H9 (cell line): Measurements from ENCODE around the gene CRYM. TPM values are rescaled to one million over a fixed set of nuclear protein-coding genes. Genes with fewer than 3 reads are reported as not detected.

Experiments
- DNase-seq: peaks from one replicate; pipeline ENCODE4 v3.0.0-alpha.2; 2017
- H2AFZ ChIP-seq: one replicate; pipeline ENCODE4 v1.6.1; 2013; ENCODE audit warnings: mild to moderate bottlenecking, low read length, control low read depth, moderate library complexity
- H2AK5ac ChIP-seq: 2 replicates; pipeline ENCODE4 v1.6.1; 2013; ENCODE audit warnings: low read length, control low read depth, mixed read lengths; ENCODE audit not compliant: insufficient read length
- H2BK120ac ChIP-seq: one replicate; pipeline ENCODE4 v1.6.1; 2013; ENCODE audit warnings: low read depth, mild to moderate bottlenecking, low read length, control low read depth, inconsistent platforms; ENCODE audit not compliant: poor library complexity, severe bottlenecking
- H2BK12ac ChIP-seq: 2 replicates; pipeline ENCODE4 v1.6.1; 2013; ENCODE audit warnings: low read length, control low read depth, mixed read lengths, low read depth; ENCODE audit not compliant: insufficient read length
- H2BK15ac ChIP-seq: 2 replicates; pipeline ENCODE4 v1.6.1; 2013; ENCODE audit warnings: low read depth, low read length, control low read depth
- H2BK20ac ChIP-seq: one replicate; pipeline ENCODE4 v1.6.1; 2013; ENCODE audit warnings: low read depth, mild to moderate bottlenecking, low read length, control low read depth, inconsistent platforms; ENCODE audit not compliant: poor library complexity, severe bottlenecking
- H2BK5ac ChIP-seq: 2 replicates; pipeline ENCODE4 v1.6.1; 2013; ENCODE audit warnings: low read length, control low read depth, mixed read lengths; ENCODE audit not compliant: insufficient read length
- H3K14ac ChIP-seq: 2 replicates; pipeline ENCODE4 v1.6.1; 2013; ENCODE audit warnings: low read length, control low read depth; ENCODE audit not compliant: insufficient read depth
- H3K18ac ChIP-seq: 2 replicates; pipeline ENCODE4 v1.6.1; 2013; ENCODE audit warnings: low read depth, mild to moderate bottlenecking, mixed read lengths, low read length, control low read depth; ENCODE audit not compliant: insufficient read length
- H3K23ac ChIP-seq: 2 replicates; pipeline ENCODE4 v1.6.1; 2013; ENCODE audit warnings: low read length, control low read depth, mixed read lengths, low read depth; ENCODE audit not compliant: insufficient read length
- H3K23me2 ChIP-seq: 2 replicates; pipeline ENCODE4 v1.6.1; 2013; ENCODE audit warnings: low read depth, mild to moderate bottlenecking, mixed read lengths, low read length, control low read depth; ENCODE audit not compliant: insufficient read length, poor library complexity, severe bottlenecking
- H3K27ac ChIP-seq: 2 replicates; pipeline ENCODE4 v1.5.1; 2013; ENCODE audit warnings: low read length, control low read depth, mixed read lengths, low read depth; ENCODE audit not compliant: insufficient read length
- H3K27me3 ChIP-seq: 2 replicates; pipeline ENCODE4 v1.6.1; 2013; ENCODE audit warnings: low read length, control low read depth, inconsistent platforms; ENCODE audit not compliant: insufficient read depth
- H3K4ac ChIP-seq: 2 replicates; pipeline ENCODE4 v1.6.1; 2013; ENCODE audit warnings: low read depth, mild to moderate bottlenecking, control low read depth, inconsistent platforms, low read length, moderate library complexity
- H3K4me1 ChIP-seq: 2 replicates; pipeline ENCODE4 v1.6.1; 2013; ENCODE audit warnings: low read length, control low read depth, inconsistent platforms; ENCODE audit not compliant: insufficient read depth
- H3K4me2 ChIP-seq: 2 replicates; pipeline ENCODE4 v1.6.1; 2013; ENCODE audit warnings: low read length, control low read depth, mixed read lengths; ENCODE audit not compliant: insufficient read length, insufficient read depth
- H3K56ac ChIP-seq: 2 replicates; pipeline ENCODE4 v1.6.1; 2013; ENCODE audit warnings: low read depth, mild to moderate bottlenecking, mixed read lengths, low read length, control low read depth; ENCODE audit not compliant: insufficient read length
- H3K79me1 ChIP-seq: 2 replicates; pipeline ENCODE4 v1.6.1; 2013; ENCODE audit warnings: low read depth, mild to moderate bottlenecking, moderate library complexity, low read length, control low read depth, inconsistent platforms; ENCODE audit not compliant: insufficient read depth, poor library complexity, severe bottlenecking
- H3K79me2 ChIP-seq: 2 replicates; pipeline ENCODE4 v1.6.1; 2013; ENCODE audit warnings: low read length, control low read depth, inconsistent platforms; ENCODE audit not compliant: insufficient read depth
- H3K9ac ChIP-seq: 2 replicates; pipeline ENCODE4 v1.6.1; 2013; ENCODE audit warnings: low read length, control low read depth, mixed read lengths; ENCODE audit not compliant: insufficient read length; ENCODE audit errors: extremely low read depth
- H3K9me3 ChIP-seq: one replicate; pipeline ENCODE4 v1.6.1; 2013; ENCODE audit warnings: low read depth, low read length, inconsistent platforms; ENCODE audit not compliant: control insufficient read depth
- H3T11ph ChIP-seq: one replicate; pipeline ENCODE4 v1.6.1; 2013; ENCODE audit warnings: mild to moderate bottlenecking, low read length, control low read depth, inconsistent platforms
- H4K20me1 ChIP-seq: one replicate; pipeline ENCODE4 v1.6.1; 2013; ENCODE audit not compliant: control insufficient read depth, insufficient read length, insufficient read depth
- H4K5ac ChIP-seq: 2 replicates; pipeline ENCODE4 v1.6.1; 2013; ENCODE audit warnings: low read depth, mild to moderate bottlenecking, mixed read lengths, low read length, control low read depth; ENCODE audit not compliant: insufficient read length
- H4K8ac ChIP-seq: replicated peaks from 2 replicates; pipeline ENCODE4 v1.6.1; 2013; ENCODE audit warnings: low read length, control low read depth, mixed read lengths, low read depth; ENCODE audit not compliant: insufficient read length
- H4K91ac ChIP-seq: 2 replicates; pipeline ENCODE4 v1.6.1; 2013; ENCODE audit warnings: low read depth, mild to moderate bottlenecking, moderate library complexity, mixed read lengths, low read length, control low read depth; ENCODE audit not compliant: insufficient read length
- H3K27ac Mint-ChIP-seq, 3 experiments: 2 replicates in 2 of 3; 3 replicates in 1 of 3; pipeline ENCODE4 v1.8.0; 2020 to 2021; ENCODE audit warnings: mixed read lengths in 3 of 3, mild to moderate bottlenecking in 1 of 3, moderate library complexity in 1 of 3
- H3K27me3 Mint-ChIP-seq: 2 replicates; pipeline ENCODE4 v1.8.0; 2021; ENCODE audit warnings: low read depth, mild to moderate bottlenecking, moderate library complexity, mixed read lengths
- H3K36me3 Mint-ChIP-seq, 3 experiments: 2 replicates in 2 of 3; 3 replicates in 1 of 3; pipeline ENCODE4 v1.8.0; 2020 to 2021; ENCODE audit warnings: low read depth in 3 of 3, mixed read lengths in 3 of 3; ENCODE audit not compliant: insufficient read depth in 1 of 3
- H3K4me1 Mint-ChIP-seq, 2 experiments: 2 replicates each; pipeline ENCODE4 v1.8.0; 2020; ENCODE audit warnings: mixed read lengths in 2 of 2
- H3K4me3 Mint-ChIP-seq, 2 experiments: 2 replicates in 1 of 2; 3 replicates in 1 of 2; pipeline ENCODE4 v1.8.0; 2020 to 2021; ENCODE audit warnings: mild to moderate bottlenecking in 2 of 2, mixed read lengths in 2 of 2, moderate library complexity in 1 of 2
- H3K9me3 Mint-ChIP-seq, 2 experiments: 2 replicates in 1 of 2; 3 replicates in 1 of 2; pipeline ENCODE4 v1.8.0; 2020; ENCODE audit warnings: mild to moderate bottlenecking in 2 of 2, mixed read lengths in 2 of 2, moderate library complexity in 1 of 2
- CTCF ChIP-seq: fragments of 200-600 bp; sonication (generic); conservative IDR thresholded peaks from 3 replicates; pipeline ENCODE4 v1.8.0; 2021; ENCODE audit warnings: antibody characterized with exemption, mild to moderate bottlenecking
- WGBS: extraction: QIAGEN DNeasy Blood & Tissue Kit; methylation state at CpG from one replicate; pipeline ENCODE4 v1.1.7; 2013; ENCODE audit warnings: missing lambda C conversion rate, low lambda C conversion rate, mixed read lengths; ENCODE audit not compliant: insufficient read length; ENCODE audit errors: extremely low coverage; 5-methylcytosine and 5-hydroxymethylcytosine counted together
- total RNA-seq: library from RNA; stranded (reverse); gene quantifications from 2 replicates; pipeline ENCODE4 v1.2.1, GENCODE V29; 2021

The CRYM gene
- total RNA-seq, 1 experiment from 2014 or later, result 17.8 TPM

DNA sequence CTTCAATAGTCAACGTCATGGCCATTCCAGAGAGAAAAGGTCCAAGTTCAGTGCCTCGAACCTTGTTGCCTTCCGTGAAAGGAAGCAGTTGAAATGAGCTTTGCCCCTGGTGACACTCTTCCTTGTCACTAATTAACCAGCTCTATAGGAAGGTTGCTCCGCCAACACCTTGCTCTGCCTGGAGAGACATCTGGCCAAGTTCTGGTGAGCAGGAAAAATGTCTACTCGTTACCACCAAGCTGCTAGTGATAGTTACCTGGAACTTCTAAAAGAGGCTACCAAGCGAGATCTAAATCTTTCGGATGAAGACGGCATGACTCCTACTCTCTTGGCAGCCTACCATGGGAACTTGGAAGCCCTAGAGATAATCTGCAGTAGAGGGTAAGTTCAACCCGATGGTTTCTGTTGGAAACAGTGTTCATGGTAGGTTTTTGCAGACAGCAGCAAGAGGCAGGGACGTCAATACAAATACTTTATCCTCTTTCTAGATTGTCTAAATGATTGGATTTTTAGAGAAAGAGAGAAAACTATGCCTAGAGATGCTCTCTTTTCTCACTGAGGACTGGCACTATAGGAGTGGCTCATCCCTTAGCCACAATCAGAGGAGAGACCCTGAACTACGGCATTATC, 44.5 kb downstream of the CRYM start, which contains the start of gene ANKS4B:
Gene ANKS4B, plus strand, starts transcription at position 179 of the 630 bp plus-strand sequence. Its CDS starts 39 bp downstream, at position 218.
- H3K27ac ChIP-seq, result no peak within 1 kb of the TSS
- H4K91ac ChIP-seq, result no peak within 1 kb of the TSS
- no peak for DNase-seq
- Mint-ChIP-seq H3K9me3 (no peaks in the 10 kb centered on the region), H3K27ac (no peak within 1 kb of the TSS), H3K4me3 (no peak within 1 kb of the TSS), H3K36me3 (no peaks in the 10 kb centered on the region), H3K4me1 (no peaks in the 10 kb centered on the region), H3K27me3 (peaks cover 6% of the 10 kb centered on the region)
- no peak within 1 kb of the TSS for H2BK12ac ChIP-seq
- H3K4ac ChIP-seq, result no peak within 1 kb of the TSS
- no peak within 1 kb of the TSS for H4K5ac ChIP-seq
- H2BK15ac ChIP-seq, result no peak within 1 kb of the TSS
- no peak within 1 kb of the TSS for H2BK120ac ChIP-seq
- H3K4me1 ChIP-seq, result no peaks in the 10 kb centered on the region
- H4K20me1 ChIP-seq, result no peaks in the 10 kb centered on the region
- no peak within 1 kb of the TSS for H3K18ac ChIP-seq
- no peaks in the 10 kb centered on the region for H3K23me2 ChIP-seq
- H3K27me3 ChIP-seq, result no peaks in the 10 kb centered on the region
- H2BK20ac ChIP-seq, result no peak within 1 kb of the TSS
- no peak within 1 kb of the TSS for H2BK5ac ChIP-seq
- no peak within 1 kb of the TSS for H3K56ac ChIP-seq
- no peaks in the 10 kb centered on the region for H3K79me2 ChIP-seq
- H3T11ph ChIP-seq, result no peak within 1 kb of the TSS
- no peaks in the 10 kb centered on the region for H3K9me3 ChIP-seq
- WGBS, result no CpG with 5 or more reads among the region's 11 CpGs
- no peak within 1 kb of the TSS for H4K8ac ChIP-seq
- H3K14ac ChIP-seq, result no peak within 1 kb of the TSS
- no peak within 1 kb of the TSS for H3K9ac ChIP-seq
- H3K23ac ChIP-seq, result no peak within 1 kb of the TSS
- no peak within 1 kb of the TSS for H3K4me2 ChIP-seq
- no peak within 1 kb of the TSS for H2AFZ ChIP-seq
- H3K79me1 ChIP-seq, result no peaks in the 10 kb centered on the region
- H2AK5ac ChIP-seq, result no peak within 1 kb of the TSS
- no peak for TF ChIP-seq CTCF
